GM18508 (cell line): ENCODE measurements around the gene PRADC1.

Experiments
- ATAC-seq: cut with Tn5 transposase; IDR thresholded peaks from one replicate; pipeline ENCODE4 v1.9.1; 2021; ENCODE audit warnings: moderate number of reproducible peaks; ENCODE audit not compliant: insufficient read depth, unreplicated experiment

Gene PRADC1

DNA sequence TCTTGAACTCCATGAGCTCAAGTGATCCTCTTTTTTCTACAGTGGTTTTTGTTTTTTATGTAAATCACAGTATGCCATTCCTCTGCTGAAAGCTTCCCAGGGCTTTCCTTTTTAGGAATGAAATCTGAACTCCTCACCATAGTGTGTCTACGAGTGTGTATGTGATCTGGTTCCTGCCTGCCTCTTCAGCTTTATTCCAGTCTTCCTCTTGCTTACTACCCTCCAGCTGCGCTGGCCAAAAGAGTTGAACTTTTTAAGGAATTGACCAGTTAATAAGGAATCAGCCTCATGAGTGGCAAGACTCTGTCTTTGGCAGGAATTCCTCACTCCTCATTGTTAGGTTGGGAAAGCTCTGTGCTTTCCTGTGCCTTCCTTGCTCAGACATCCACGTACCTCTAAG is 5.1 kb upstream of the PRADC1 start:
- no peak for ATAC-seq

DNA sequence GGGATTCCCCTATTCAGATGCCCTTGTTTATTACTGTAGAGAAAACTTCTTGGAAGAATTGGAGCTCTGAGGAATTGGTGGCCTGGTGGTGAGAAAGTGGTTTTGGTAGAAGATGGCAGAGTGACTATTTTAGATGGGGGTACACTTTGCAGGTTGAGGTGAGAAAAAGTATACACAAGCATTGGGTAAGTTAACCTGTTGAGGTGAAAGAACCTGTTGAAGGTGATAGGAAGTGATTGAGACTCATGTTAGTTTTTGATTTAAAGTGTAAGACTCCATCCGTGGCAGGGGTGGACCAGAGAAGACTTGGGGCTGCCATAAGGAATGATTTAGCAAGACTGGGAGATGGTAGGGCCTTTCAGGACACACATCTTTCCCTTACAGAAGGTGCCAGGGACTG is 4.1 kb upstream of the PRADC1 start:
- no peak for ATAC-seq

DNA sequence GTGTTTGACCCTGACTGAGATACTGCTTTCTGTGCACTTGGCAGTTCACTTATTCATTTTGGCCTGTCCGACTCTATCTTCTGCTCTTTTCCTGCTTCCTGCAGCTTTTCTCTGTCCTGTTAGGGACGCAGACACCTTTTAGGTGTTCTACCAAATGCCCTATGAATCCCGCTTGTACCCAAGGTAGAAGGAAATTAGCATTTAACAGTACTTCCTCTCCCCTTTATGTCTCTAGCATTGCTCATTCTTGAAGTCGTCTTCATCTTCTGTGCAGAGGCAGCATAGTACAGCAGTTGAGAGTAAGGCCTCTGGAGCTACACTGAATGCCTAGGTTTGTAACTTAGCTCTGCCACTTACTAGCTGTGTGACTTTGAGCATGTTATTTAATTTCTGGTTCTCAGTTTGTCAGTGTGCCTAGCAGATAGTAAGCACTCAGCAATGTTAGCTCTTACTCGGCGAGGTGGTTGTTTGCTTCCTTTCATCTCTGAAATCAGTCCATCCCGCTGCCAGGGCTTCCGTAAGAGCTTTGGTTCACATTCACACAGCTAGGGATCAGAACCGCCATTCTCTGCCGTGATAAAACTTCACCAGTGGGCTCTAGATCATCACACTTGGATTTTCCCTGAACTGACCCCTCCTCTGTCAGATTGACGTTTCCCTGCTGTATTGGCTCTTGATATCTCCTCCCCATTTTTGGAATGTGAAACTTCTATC is 2.4 kb upstream of the PRADC1 start:
- no peak for ATAC-seq

DNA sequence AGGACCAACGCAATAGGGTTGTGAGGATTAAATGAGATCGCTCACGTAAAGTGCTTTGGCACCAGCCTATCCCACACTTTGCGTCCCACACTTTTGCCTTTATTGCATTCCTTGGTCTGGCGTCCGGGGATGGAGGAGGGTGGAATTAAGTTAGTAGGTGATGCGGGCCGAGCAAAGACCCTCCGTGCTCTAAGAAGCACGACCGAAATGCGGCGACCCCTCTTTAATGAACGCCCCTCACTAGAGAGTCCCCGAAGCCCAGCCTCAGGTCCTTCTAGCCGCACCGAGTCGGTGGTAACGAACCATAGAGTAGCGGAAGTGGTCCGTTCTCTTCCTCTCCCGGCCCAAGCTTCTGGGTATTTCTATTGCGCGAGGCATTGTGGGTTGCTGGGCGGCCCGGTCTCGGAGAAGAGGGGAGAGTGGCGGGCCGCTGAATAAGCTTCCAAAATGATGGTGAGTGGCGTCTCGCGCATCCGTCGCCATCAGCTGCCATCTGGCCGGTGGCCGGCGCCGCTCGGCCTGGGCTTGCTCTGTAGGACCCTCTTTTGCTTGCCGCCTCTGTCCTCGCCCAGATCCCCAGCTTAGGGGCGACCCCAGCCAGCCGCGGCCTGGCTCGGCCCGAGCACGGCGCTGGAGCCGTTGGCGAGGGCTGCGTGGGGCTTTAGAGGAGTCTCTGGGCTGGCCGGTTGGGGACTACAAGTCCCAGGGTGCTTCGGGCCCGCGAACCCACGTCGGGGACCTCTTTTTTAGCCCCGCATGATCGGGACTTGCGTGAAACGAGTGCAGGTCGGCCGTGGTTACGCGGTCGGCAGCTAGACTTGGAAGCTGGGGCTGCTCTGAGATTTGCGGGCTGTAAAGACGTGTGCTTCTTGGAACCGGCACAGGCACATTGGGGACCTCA is 1.1 kb upstream of the PRADC1 start, which contains the start of gene CCT7:
Gene CCT7 (plus strand): TSS at position 377 of the 901 bp plus-strand sequence. CDS start 71 bp downstream, at position 448.
- peak; percentile 39 for ATAC-seq

DNA sequence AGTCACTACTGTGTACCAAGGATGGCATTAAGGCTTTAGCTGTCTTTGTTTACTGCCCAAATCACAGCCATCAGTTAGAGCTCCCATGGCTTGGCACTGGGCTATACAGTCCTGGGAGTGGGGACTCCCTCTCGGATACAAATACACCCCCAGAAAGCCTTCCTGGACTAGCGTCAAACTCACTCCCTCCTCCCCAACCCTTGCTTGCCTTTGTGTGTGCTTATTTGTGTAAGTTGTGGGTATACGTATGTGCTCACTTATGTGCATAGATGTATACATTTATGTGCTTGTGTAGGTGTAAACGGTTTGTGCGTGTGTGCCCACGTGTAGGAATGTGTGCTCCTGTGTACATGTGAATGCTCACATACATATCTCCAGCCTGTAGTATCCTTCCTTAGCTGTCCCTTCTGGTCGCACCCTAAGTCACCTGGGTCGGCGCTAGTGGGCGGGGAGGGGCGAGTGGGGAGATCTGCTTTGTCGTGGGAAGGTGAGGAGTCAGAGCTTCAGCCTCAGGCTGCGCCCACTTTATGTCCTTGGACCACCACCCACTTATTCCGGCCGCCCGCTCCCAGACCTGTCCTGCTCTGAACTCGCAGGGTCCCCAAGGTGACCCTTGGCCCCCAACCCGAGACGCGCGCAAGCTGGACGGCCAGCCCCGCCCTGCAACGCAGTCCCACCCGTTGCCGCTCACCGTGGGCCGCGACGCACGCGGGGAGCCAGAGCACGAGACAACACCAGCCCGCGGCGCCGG is 461 bp downstream of the PRADC1 start:
- no peak for ATAC-seq

DNA sequence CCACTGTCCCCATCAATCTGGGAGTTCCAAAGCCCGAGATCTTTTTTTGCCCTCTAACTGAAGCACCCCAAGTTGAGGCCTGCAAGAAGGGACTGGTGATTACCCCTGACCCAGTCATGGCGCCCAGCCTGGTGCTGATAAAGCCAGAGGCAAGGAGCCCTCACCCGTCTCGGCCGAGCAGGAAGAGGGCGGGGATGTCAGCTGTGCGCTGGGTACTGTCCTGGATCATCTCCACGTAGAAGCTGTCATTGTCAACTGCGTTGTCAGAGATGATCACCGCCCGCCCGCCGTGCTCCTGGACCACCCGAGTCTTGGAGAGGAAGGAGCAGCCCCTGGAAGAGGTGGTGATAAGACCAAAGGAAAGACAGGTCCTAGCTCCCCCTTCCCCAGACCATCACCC is 4.4 kb downstream of the PRADC1 start:
- ATAC-seq, result no peak

DNA sequence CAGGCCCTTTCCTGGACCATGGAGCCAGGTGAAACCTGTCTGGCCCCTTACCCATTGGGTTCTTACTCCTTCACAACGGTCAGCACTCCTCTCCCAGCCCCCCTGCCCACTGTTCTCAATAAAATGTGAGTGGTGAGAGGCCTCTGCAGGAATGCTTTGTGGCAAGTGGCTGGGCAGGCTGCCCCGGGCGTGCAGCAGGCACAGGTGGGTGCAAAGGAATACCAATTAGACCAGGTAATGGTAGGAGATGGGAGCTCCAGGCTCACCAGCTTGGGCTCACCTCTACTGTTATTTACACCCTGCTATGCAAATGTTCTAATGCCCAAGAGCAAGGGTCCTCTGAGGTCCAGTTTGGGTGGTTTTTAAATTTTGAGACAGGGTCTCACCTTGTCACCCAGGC is 6.0 kb downstream of the PRADC1 start:
- ATAC-seq, result no peak

DNA sequence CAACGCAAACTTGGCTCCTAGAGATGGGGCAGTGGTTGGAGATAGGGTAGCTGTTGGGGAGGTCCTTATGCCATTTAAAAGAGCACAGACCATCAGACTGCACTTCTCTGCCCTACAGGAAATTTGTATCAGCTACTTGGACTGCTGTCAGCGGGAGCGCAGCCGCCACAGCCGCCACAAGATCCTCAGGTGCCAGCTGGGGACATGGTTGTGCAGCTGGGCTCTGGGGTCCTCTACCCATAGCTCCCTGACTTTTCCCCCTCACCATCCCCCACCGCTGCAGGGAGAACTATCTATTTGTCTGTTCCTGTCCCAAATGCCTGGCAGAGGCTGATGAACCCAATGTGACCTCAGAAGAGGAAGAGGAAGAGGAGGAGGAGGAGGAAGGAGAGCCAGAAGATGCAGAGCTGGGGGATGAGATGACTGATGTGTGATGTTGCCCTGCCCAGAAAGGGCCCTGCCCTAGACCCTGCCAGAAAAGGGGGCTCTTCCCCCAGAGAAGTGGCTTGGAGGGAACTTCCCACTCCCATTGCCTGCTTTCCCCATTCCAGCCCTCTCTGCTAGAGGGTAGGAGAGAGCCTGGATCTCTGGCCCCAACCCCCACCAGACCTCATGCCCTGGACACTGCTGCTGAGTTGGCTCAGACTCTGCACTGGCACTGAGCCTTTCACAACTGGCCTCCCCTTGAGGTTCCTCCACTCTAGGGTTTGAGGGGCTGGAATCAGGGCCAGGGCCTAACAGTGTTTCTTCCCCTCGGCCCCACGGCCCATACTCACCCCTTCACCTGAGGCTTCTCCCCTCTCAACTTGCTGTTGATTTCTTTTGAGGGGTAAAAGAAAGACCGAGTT is 7.3 kb downstream of the PRADC1 start:
- ATAC-seq, result no peak

DNA sequence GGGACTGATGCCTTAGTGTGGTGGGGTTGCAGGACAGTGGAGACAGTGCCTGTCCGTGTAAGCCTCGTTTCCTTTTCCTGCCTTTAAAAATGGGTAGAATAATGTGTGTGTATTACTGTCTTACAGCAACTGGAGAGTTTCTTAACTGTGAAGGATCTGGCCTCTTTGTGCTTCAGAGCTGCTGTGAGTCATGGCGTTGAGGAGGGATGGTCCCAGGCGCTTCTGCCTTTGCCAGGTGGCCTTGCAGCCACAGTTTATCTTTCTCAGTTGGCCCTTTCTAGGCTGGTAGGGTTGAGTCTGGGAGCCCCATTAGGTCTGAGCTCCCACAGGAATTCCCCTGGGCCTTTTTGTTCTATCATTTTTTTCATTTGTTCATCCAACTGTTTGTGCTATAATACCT is 9.2 kb downstream of the PRADC1 start:
- ATAC-seq, result no peak

DNA sequence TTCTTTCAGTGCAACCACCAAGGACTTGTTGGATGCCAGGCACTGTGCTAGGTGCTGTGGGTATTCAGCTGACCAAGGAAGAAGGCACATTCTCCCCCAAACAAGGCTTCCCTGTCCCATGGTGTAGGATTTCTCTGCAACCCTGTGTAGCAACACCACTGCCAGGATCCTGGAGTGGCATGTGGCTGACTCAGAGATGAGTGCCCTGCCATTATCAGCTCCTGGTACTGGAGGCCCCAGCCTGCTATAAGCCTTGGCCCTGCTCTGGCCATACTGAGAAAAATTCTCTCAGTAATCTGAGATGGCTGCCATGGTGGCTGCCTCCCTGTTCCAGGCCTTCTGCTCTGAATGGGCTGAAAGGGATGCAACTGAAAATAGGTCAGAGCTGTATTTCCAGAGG is 14.7 kb downstream of the PRADC1 start:
- no peak for ATAC-seq

DNA sequence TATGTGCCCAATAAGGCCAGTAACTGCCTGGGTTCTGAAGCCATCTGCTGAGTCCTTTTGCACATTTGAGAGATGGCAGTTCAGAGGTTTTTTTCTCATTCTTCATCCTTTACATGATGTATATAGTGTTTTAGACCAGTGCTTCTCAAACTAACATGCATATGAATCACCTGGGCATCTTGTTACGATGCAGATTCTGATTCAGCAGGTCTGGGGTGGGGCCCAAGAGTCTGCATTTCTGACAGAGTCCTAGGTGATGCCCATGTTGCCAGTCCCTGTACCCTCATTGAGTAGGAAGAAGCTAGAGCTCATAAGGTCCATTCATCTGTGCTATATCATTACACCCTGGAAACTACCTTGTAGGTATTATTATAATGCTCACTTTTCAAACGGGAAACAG is 15.2 kb downstream of the PRADC1 start:
- ATAC-seq, result no peak

DNA sequence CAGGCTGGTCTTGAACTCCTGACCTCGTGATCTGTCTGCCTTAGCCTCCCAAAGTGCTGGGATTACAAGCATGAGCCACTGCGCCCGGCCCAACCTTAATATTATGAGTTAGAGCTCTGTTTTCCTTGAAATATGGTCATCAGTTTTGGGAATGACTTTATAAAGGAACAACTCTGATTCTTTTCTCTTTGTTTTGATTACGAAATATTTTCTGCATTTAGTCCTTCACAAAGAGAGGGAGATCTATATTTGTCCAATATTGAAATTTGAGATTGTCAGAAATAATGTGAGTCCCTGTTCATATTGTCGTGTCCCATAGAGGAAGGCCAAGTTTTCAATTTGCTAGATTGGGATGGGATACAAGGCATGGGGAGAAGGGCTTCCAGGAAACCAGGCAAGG is 15.9 kb downstream of the PRADC1 start:
- no peak for ATAC-seq

DNA sequence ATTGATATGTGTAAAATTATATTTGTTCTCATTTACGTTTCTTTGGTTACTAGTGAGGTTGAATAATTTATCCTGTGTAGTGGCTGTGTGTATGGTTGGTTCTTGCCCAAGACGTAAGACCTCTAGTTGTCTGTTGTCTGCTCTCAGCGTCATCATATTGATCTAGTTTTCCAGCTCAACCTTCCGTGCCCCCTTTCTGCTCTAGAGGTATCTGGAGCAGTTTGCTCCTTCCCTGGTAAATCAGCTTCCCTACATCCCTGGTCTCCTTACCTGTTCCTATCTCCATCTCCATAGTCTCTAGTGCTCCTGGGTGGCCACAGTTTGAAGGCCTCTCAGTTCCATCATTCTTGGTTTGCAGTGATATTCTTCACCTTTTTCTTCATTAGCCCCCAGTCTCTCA is 17.8 kb downstream of the PRADC1 start:
- ATAC-seq, result no peak

DNA sequence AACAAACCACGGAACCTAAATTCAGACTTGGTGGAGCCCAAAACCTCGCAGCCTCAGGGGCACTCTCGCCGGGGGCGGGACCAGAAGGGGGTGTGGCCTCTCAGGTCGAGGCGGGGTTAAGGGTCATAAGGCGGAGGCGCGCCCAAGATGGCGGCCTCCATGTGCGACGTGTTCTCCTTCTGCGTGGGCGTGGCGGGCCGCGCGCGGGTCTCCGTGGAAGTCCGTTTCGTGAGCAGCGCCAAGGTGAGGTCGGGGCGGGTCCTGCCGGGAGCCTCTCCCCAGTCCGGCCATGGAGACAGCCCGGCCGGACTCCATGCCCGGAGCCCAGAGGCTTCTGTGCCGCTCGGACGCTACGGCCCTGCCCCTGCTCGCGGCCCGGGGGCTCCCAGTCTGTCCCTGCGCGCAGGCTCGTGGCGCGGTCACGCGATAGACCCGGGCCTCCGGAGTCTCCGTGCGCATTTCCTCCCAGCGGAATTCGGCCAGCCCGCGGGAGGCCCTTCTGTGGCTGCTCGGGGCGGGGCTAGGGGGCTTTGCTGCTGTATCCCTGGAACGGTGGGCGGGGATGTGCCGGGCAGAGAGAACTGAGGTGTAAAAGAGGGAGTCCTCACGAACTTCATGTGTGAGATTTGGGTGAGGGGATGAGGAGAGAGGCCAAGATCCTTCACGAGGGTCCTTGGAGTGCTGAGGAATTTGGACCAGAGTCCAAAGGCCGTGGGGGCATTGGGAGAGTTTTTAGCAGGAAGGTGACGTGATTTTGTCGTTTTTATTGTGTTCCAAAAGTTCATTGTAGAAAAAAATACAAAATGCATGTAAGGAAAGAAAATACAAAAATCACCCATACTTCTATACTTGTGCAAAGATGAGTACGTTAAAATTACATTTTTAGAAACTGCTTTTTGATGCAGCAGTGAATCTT is 18.7 kb downstream of the PRADC1 start, which contains the start of gene SMYD5:
Gene SMYD5 (plus strand): TSS at position 126 of the 916 bp plus-strand sequence. CDS start 22 bp downstream, at position 148.
- peak; percentile 67 for ATAC-seq

DNA sequence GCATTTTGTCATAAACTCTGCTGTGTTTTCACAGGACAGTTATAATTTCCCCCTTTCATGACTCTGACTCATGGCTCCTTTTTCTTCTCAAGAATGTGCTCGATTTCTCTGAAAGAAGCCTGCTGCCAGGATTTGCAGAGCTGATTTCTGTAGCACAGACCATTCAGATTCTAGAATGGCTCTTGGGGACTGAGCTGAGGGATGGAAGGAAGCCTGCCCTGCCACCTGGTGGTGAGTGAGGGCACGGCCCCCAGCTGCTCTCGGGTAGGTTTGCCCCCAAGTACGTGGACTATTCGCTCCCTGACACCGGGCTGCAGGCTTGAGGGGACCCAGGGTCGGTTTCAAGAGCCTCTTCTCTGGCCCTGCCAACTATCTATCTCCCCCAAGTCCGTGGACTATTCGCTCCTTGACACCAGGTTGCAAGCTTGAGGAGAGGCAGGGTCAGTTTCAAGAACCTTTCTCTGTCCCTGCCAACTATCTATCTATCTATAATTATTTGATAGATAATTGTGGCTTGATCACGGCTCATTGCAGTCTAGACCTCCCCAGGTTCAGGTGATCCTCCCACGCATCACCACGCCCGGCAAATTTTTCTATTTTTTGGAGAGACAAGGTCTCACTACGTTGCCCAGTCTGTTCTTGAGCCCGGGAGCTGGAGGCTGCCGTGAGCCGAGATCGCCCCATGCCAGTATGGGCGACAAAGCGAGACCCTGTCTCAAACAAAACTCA is 20.4 kb downstream of the PRADC1 start:
- peak; percentile 43 for ATAC-seq

DNA sequence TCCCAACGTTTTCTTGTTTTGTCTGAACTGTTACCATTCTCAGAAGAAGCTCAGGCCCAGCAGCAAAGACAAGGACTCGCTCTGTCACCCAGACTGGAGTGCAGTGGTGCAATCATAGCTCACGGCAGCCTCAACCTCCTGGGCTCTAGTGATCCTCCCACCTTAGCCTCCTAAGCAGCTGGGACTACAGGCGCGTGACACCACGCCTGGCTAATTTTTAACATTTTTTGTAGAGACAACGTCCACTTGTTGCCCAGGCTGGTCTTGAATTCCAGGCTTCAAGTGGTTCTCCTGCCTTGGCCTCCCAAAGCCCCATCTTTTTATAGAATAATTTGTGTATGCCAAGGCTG is 21.0 kb downstream of the PRADC1 start:
- no peak for ATAC-seq

DNA sequence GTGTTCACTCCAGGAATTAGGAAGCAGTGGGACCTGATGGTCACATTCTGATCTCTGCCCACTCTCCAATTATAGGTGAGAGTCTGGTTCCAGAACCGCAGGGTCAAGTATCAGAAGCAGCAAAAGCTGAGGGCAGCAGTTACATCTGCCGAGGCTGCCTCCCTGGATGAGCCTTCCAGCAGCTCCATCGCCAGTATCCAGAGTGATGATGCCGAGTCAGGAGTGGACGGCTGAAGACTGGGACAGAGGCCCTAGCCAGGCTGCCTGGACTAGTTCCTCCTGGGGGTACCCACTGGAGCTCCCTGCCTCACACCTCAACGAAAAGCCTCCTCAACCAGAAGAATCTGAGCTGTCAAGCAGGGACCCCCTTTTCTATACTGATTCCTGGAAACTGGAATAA is 22.3 kb downstream of the PRADC1 start:
- ATAC-seq, result no peak

DNA sequence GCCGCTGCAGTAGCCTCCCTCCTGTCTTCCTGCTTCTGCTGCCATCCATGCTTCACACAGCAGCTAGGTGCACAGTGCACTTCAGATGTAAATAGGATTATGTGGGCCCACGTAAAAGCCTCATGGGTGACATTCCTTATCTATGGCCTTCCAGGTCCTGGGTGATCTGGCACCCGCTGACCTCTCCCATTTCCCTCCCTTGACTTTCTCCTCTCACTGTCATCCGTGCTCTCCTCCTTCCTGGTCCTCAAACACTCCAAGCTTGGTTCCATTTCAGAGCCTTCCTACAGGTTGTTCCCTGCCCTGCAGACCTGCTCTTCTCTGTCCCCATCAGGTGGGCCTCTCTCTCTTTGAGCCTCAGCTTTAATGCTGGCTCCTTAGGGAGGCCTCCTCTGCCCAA is 23.0 kb downstream of the PRADC1 start:
- ATAC-seq, result no peak
